Esophagus muscularis mucosa (tissue), 4 donors: ENCODE measurements around the gene KAZN. TPM values are rescaled to one million over a fixed set of nuclear protein-coding genes. Genes with fewer than 3 reads are reported as not detected.

Experiments
- DNase-seq: peaks from one replicate; pipeline ENCODE4 v3.0.0-alpha.2; 2017; ENCODE audit errors: extremely low spot score
- H3K27ac ChIP-seq, 4 donors: fragments of 200-600 bp; sonication (generic); replicated peaks in 1 of 4; 1 replicate in 3 of 4; 2 replicates in 1 of 4; pipeline ENCODE4 v1.5.1; 2016 to 2019; ENCODE audit warnings: mild to moderate bottlenecking in 1 of 4
- H3K27me3 ChIP-seq, 4 donors: fragments of 200-600 bp; sonication (generic); one replicate each; pipeline versions ENCODE4 v1.5.1 to v1.6.0; 2016 to 2019
- H3K36me3 ChIP-seq, 4 donors: fragments of 200-600 bp; sonication (generic); one replicate each; pipeline ENCODE4 v1.5.1; 2016 to 2019
- H3K4me1 ChIP-seq, 4 donors: fragments of 200-600 bp; sonication (generic); one replicate each; pipeline ENCODE4 v1.5.1; 2016 to 2019
- H3K4me3 ChIP-seq, 4 donors: fragments of 200-600 bp; sonication (generic); 1 replicate in 2 of 4; 2 replicates in 2 of 4; pipeline ENCODE4 v1.5.1; 2016 to 2019; ENCODE audit warnings: mild to moderate bottlenecking in 4 of 4, moderate library complexity in 1 of 4
- H3K9me3 ChIP-seq, 4 donors: fragments of 200-600 bp; sonication (generic); 1 replicate in 3 of 4; 2 replicates in 1 of 4; pipeline ENCODE4 v1.5.1; 2016 to 2019
- EP300 ChIP-seq: sonication (generic); formaldehyde crosslinking; IDR thresholded peaks from one replicate; pipeline ENCODE4 v1.6.1; 2017; ENCODE audit warnings: antibody characterized with exemption
- POLR2A ChIP-seq: fragments of 450-650 bp; IDR thresholded peaks from one replicate; pipeline ENCODE4 v1.6.1; 2017; ENCODE audit warnings: antibody characterized with exemption, moderate library complexity, mild to moderate bottlenecking, low read depth
- POLR2AphosphoS5 ChIP-seq, 2 donors: sonication (generic); formaldehyde crosslinking; IDR thresholded peaks; one replicate each; pipeline ENCODE4 v1.6.1; 2017; ENCODE audit warnings: antibody characterized with exemption in 2 of 2
- WGBS: methylation state at CpG from one replicate; pipeline ENCODE4 v1.1.5; 2018; 5-methylcytosine and 5-hydroxymethylcytosine counted together
- intact Hi-C: fragments of 100-400 bp; cut with DNase I; formaldehyde crosslinking; loops from one replicate; pipeline ENCODE4 v1.15.1; 2023
- total RNA-seq, 4 donors: library from RNA; depleted of rRNA; stranded (reverse); fragments of >200 nt; gene quantifications; one replicate each; pipeline versions ENCODE4 v1.1.0 to v1.2.1, GENCODE V29; 2016
- TF ChIP-seq, protein P1 (sequence below), 3 experiments: fragments of 200-600 bp in 2 of 3; fragments of 450-650 bp in 1 of 3; sonication (generic) in 2 of 3; IDR thresholded peaks; one replicate each; pipeline ENCODE4 v1.5.1; 2017 to 2019; ENCODE audit warnings: antibody characterized with exemption in 3 of 3, mild to moderate bottlenecking in 2 of 3, moderate library complexity in 1 of 3

The KAZN gene
- total RNA-seq, 4 donors from 2014 or later, result 9.9 to 14.1 (median 11.9) TPM

DNA sequence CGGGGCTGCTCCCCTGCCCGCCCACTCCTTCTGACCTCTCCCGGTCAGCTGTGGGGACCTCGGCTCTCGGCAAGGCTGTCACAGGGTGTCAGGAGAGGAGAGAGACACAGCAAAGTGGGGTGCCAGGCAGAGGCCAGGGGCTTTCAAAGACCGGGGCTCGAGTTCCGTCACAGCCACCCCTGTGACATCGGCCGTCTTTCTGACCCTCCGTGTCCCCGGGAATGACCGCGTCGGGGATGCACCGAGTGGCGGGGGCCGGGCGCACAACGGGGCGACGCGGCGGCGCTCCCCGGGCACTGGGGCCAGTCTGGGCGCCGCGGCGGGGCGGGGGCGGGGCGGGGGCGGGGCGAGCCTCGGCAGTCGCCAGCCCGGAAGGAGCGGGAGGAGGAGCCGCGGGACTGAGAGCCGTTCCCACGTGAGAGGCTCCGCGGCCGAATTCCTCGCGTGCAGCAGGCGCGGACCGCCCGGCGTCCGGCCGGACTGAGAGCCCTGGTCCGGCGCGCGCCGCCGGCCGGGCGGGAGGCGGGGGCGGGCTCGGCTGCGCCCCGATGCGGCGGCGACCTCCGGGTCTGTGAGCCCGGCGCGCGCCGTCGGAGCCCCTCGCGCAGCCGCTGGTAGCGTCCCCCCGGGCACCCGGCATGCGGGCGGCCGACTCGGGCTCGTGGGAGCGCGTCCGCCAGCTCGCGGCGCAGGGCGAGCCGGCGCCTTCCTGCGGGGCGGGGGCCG lies 325.4 kb downstream of the KAZN start:
- Histone ChIP-seq H3K27me3 (no peaks in the 10 kb centered on the region), H3K4me3 (peak overlapping the region; percentile 66 to 88 (median 70)), H3K4me1 (peaks cover 13 to 22% (median 20%) of the 10 kb centered on the region in 4 donors), H3K9me3 (no peaks in the 10 kb centered on the region), H3K36me3 (no peaks in the 10 kb centered on the region), H3K27ac (peak overlapping the region; percentile 64 to 74 (median 72))
- 60% methylated on average over 5 of the region's 101 CpGs for WGBS
- DNase-seq, result no peak
- intact Hi-C loops, result loop anchor here (2.0 kb wide), 1 partner anchor 103 kb away; no protein-coding TSS in a partner anchor
- TF ChIP-seq POLR2AphosphoS5 (IDR thresholded peaks at IDR 0.05), result peak in 1 of 2 donors; percentile 22
- TF ChIP-seq, protein P1, sequence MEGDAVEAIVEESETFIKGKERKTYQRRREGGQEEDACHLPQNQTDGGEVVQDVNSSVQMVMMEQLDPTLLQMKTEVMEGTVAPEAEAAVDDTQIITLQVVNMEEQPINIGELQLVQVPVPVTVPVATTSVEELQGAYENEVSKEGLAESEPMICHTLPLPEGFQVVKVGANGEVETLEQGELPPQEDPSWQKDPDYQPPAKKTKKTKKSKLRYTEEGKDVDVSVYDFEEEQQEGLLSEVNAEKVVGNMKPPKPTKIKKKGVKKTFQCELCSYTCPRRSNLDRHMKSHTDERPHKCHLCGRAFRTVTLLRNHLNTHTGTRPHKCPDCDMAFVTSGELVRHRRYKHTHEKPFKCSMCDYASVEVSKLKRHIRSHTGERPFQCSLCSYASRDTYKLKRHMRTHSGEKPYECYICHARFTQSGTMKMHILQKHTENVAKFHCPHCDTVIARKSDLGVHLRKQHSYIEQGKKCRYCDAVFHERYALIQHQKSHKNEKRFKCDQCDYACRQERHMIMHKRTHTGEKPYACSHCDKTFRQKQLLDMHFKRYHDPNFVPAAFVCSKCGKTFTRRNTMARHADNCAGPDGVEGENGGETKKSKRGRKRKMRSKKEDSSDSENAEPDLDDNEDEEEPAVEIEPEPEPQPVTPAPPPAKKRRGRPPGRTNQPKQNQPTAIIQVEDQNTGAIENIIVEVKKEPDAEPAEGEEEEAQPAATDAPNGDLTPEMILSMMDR (IDR thresholded peaks at IDR 0.05), result no peak

DNA sequence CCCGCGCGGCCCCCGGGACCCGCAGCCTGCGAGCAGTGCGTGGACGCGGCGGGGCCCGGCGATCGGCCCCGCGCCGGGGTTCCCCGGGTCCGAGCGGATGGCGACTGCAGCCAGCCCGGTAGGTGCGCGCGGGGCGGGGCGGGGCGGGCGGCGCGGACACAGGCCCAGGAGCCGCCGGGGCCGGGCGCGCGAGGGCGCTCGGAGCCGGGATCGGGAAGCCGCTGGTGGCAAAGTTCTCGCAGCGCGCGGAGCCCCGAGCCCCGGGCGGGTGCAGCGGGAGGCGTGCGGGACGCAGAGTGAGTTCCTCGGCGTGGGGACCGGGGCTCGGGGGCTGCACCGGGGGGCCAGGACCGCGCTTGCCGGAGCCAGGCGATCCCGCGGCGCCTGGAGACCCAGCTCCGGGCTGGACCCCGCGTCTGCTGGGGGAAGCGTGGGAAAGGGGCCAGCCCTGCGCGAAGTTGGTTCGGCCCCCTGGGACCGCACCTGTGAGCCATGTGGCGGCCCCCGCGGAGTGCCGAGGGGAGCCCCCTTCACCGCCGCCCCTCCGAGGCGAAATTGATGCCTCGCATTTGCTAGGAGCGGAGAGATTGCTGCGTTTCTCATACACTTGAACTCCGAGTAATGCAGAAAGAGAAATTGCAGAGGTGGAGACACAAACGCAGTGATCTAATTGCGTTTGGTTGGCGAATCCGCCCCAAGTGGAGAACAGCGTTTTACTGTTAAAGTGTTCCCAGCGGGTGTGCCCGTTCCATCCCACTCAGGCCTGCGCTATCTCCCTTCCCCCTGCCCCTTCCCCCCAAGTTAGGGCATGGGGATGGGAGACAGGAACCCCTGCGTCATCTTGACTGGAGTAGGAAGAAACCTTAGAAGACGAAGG lies 326.2 kb downstream of the KAZN start:
- DNase-seq, result no peak
- H3K9me3 ChIP-seq, result no peaks in the 10 kb centered on the region
- TF ChIP-seq EP300 (no peak), POLR2AphosphoS5 (IDR thresholded peaks at IDR 0.05) (peak in 1 of 2 donors; percentile 7)
- TF ChIP-seq, protein P1 (IDR thresholded peaks at IDR 0.05), result peak in 2 of 3 experiments; percentile 41 to 42
- intact Hi-C loops, result loop anchor here (2.0 to 5.0 kb wide), 2 partner anchors 43 to 102 kb away; no protein-coding TSS in a partner anchor
- H3K4me3 ChIP-seq, result peak overlapping the region; percentile 66 to 88 (median 70)
- peak overlapping the region; percentile 70 to 77 (median 74) for H3K27ac ChIP-seq
- WGBS, result under 1% methylated on average over 27 of the region's 94 CpGs
- no peaks in the 10 kb centered on the region for H3K36me3 ChIP-seq
- H3K4me1 ChIP-seq, result peaks cover 19 to 27% (median 23%) of the 10 kb centered on the region in 4 donors
- no peaks in the 10 kb centered on the region for H3K27me3 ChIP-seq

DNA sequence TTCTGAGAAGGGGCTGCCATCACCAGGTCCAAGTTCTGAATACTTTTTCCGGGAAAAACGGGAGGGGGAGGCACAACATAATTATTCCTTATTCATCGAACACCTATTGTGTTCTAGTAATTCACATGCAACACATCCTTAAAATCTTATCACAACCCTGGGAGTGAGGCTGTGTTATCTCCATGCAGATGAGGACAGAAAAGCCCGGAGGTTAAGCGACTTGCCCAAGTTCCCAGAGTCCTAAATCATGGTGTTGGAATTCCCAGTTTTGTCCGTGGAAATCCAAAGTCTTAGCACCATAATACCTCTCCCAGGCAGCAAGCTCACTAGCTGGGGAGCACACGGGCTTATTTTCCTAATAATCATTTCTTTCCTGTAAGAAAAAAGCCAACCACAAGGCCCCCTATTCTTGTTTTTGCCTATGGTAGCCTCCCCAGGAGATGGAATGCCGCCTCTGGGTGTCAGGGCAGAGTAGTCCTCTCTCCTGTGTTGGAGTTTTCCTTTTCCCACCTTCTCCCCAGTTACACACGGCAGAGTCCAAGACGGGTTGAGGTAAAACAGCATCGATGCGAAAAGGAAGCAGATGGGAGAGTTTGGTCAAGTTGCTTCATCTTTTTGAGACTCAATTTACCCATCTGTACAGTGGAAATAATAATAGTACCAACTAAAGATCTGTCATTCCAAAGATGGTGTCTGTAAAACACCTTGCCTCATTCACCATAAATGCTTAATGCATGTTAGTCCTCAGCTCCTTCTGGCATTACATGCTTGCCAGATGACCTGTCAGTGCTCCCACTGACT lies 327.1 kb downstream of the KAZN start:
- intact Hi-C loops, result loop anchor here (2.0 to 5.0 kb wide), 2 partner anchors 42 to 101 kb away; no protein-coding TSS in a partner anchor
- WGBS, result 62% methylated on average over 10 of the region's 12 CpGs
- TF ChIP-seq POLR2AphosphoS5 (IDR thresholded peaks at IDR 0.05) (no peak), POLR2A (no peak), EP300 (no peak)
- TF ChIP-seq, protein P1 (IDR thresholded peaks at IDR 0.05), result no peak

DNA sequence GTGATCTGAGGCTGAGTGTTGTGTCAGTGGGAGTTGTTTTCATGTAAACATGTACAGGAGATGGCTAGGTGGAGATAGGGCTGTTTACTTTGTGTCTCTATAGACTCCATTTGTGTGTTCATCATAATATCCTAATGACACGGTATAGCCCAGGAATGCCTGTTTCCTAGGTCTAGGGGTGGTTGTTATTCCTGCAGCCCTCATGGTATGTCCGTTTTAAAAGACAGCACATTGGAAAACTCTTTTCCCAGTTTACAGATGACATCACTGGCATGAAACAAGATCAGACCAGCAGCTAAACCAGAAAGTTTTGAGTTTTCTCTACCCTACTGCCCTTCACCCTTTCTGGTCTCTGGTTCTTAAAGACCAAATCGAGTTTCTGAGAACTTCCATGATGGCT lies 327.7 kb downstream of the KAZN start:
- H3K36me3 ChIP-seq, result no peaks in the 10 kb centered on the region
- TF ChIP-seq, protein P1 (IDR thresholded peaks at IDR 0.05), result no peak
- TF ChIP-seq POLR2AphosphoS5 (IDR thresholded peaks at IDR 0.05), result no peak
- no peak for TF ChIP-seq POLR2A
- no peak for TF ChIP-seq EP300
- H3K9me3 ChIP-seq, result no peaks in the 10 kb centered on the region
- no peak overlapping the region for H3K27ac ChIP-seq
- intact Hi-C loops, result loop anchor here (5.0 kb wide), 1 partner anchor 41 kb away; no protein-coding TSS in a partner anchor
- H3K4me1 ChIP-seq, result peaks cover 24 to 39% (median 32%) of the 10 kb centered on the region in 4 donors
- no peaks in the 10 kb centered on the region for H3K27me3 ChIP-seq
- H3K4me3 ChIP-seq, result no peak overlapping the region
- DNase-seq, result no peak
- 73% methylated on average over 3 of the region's 3 CpGs for WGBS

More for the DNA sequence above, 327.1 kb downstream of the KAZN start:
- Histone ChIP-seq H3K27ac (peak overlapping the region in 3 of 4 donors; percentile 70 to 77 (median 74)), H3K4me3 (peak overlapping the region; percentile 66 to 88 (median 70)), H3K27me3 (no peaks in the 10 kb centered on the region), H3K36me3 (no peaks in the 10 kb centered on the region), H3K9me3 (no peaks in the 10 kb centered on the region), H3K4me1 (peaks cover 24 to 36% (median 31%) of the 10 kb centered on the region in 4 donors)
- no peak for DNase-seq
